Measurements from ENCODE around the gene PLEKHM3. TPM values are rescaled to one million over a fixed set of nuclear protein-coding genes. Genes with fewer than 3 reads are reported as not detected.

The PLEKHM3 gene
- total and polyA plus RNA-seq, 2 experiments from 2014 or later: 3.9 to 8.8 TPM

GRCh38 chr2:207784898-207785297 lies 240.4 kb downstream of the PLEKHM3 start:
- no peak overlapping the region for H3K27ac ChIP-seq (ENCODE audit: low read depth)
- Mint-ChIP-seq H3K4me1 (no peaks in the 10 kb centered on the region; the same call in 1 of the 3 replicates), H3K27ac (no peak overlapping the region), H3K36me3 (ENCODE audit: low read depth) (no peaks in the 10 kb centered on the region), H3K9me3 (no peaks in the 10 kb centered on the region), H3K4me3 (no peak overlapping the region), H3K27me3 (ENCODE audit: insufficient read depth, low read depth, poor library complexity) (no peaks in the 10 kb centered on the region)
- TF ChIP-seq CREB1 (CRISPR knock-in tag; IDR thresholded peaks at IDR 0.05; ENCODE audit: low read depth) (no peak), NANOG (IDR thresholded peaks at IDR 0.05; ENCODE audit: borderline replicate concordance) (no peak), POLR2AphosphoS5 (IDR thresholded peaks at IDR 0.05; ENCODE audit: low read depth) (no peak)
- no peaks in the 10 kb centered on the region for H3K9me2 ChIP-seq (ENCODE audit: insufficient read depth)
- H3K4me2 ChIP-seq: no peak overlapping the region
- no peak overlapping the region for H2AFZ ChIP-seq
- H3K36me3 ChIP-seq (ENCODE audit: insufficient read depth): no peaks in the 10 kb centered on the region
- H3F3A ChIP-seq (replicated peaks; ENCODE audit: low read depth): no peaks in the 10 kb centered on the region
- H4K20me1 ChIP-seq (replicated peaks; ENCODE audit: insufficient read depth): no peaks in the 10 kb centered on the region
- DNase-seq (ENCODE audit: low spot score) (no peak), ATAC-seq (no peak)
- no peak overlapping the region for H3K4me3 ChIP-seq
- no peaks in the 10 kb centered on the region for H3K79me2 ChIP-seq (replicated peaks; ENCODE audit: insufficient read depth)
- no peaks in the 10 kb centered on the region for H3K27me3 ChIP-seq (ENCODE audit: insufficient read depth)
- H3K4me1 ChIP-seq (ENCODE audit: insufficient read depth): 0 out of 2 replicates have a peak, but pooled peaks cover 4% of the 10 kb centered on the region

- Histone ChIP-seq H3K27me3 (ENCODE audit: insufficient read depth) (no peaks in the 10 kb centered on the region), H3K4me1 (ENCODE audit: insufficient read depth) (0 out of 2 replicates have a peak, but pooled peaks cover 4% of the 10 kb centered on the region), H3K36me3 (ENCODE audit: insufficient read depth) (no peaks in the 10 kb centered on the region), H4K20me1 (replicated peaks; ENCODE audit: insufficient read depth) (no peaks in the 10 kb centered on the region), H3K27ac (ENCODE audit: low read depth) (no peak overlapping the region), H3K4me3 (no peak overlapping the region), H2AFZ (no peak overlapping the region), H3F3A (replicated peaks; ENCODE audit: low read depth) (no peaks in the 10 kb centered on the region), H3K79me2 (replicated peaks; ENCODE audit: insufficient read depth) (no peaks in the 10 kb centered on the region), H3K9me2 (ENCODE audit: insufficient read depth) (no peaks in the 10 kb centered on the region), H3K4me2 (no peak overlapping the region)
- H3K36me3 Mint-ChIP-seq (ENCODE audit: low read depth): no peaks in the 10 kb centered on the region
- no peak for DNase-seq (ENCODE audit: low spot score)
- TF ChIP-seq ZNF462 (CRISPR knock-in tag; IDR thresholded peaks at IDR 0.05) (no peak), EZH2 (IDR thresholded peaks at IDR 0.05; ENCODE audit: low read depth, unreplicated experiment) (no peak)
- TF ChIP-seq, protein P1, sequence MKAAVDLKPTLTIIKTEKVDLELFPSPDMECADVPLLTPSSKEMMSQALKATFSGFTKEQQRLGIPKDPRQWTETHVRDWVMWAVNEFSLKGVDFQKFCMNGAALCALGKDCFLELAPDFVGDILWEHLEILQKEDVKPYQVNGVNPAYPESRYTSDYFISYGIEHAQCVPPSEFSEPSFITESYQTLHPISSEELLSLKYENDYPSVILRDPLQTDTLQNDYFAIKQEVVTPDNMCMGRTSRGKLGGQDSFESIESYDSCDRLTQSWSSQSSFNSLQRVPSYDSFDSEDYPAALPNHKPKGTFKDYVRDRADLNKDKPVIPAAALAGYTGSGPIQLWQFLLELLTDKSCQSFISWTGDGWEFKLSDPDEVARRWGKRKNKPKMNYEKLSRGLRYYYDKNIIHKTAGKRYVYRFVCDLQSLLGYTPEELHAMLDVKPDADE (IDR thresholded peaks at IDR 0.05): no peak
- peaks cover 2% of the 10 kb centered on the region; the same call in 2 of the 3 replicates for H3K4me1 Mint-ChIP-seq
- H3K4me3 Mint-ChIP-seq: no peak overlapping the region
- H3K27ac Mint-ChIP-seq: no peak overlapping the region
- ATAC-seq: no peak
- peaks cover 4% of the 10 kb centered on the region for H3K27me3 Mint-ChIP-seq (ENCODE audit: insufficient read depth, low read depth, poor library complexity)
- H3K9me3 Mint-ChIP-seq: no peaks in the 10 kb centered on the region
Measured at GRCh38 chr2:207783514-207783913, 241.8 kb downstream of the PLEKHM3 start.

All from GM23338 (cell line).